G401 (cell line): Measurements from ENCODE around the gene VGLL4. TPM values are rescaled to one million over a fixed set of nuclear protein-coding genes. Genes with fewer than 3 reads are reported as not detected.
A peak's percentile ranks its signal among the peaks of the same experiment; 100 is the strongest.

ENCODE experiments used
- DNase-seq: peaks from one replicate; pipeline ENCODE4 v3.0.0-alpha.2; 2015; ENCODE audit warnings: low spot score
- in situ Hi-C: cut with HindIII; loops from 2 replicates; pipeline ENCODE4 v1.10.0; 2016; ENCODE audit warnings: low sequenced_read_pairs, mixed read lengths
- total RNA-seq: library from RNA; depleted of rRNA; stranded (reverse); fragments of >200 nt; shearing (Covaris generic); gene quantifications from 2 replicates; pipeline ENCODE4 v1.2.3, GENCODE V29; 2014

Gene VGLL4
- total RNA-seq, 1 experiment from 2014 or later = 84.7 TPM

DNA sequence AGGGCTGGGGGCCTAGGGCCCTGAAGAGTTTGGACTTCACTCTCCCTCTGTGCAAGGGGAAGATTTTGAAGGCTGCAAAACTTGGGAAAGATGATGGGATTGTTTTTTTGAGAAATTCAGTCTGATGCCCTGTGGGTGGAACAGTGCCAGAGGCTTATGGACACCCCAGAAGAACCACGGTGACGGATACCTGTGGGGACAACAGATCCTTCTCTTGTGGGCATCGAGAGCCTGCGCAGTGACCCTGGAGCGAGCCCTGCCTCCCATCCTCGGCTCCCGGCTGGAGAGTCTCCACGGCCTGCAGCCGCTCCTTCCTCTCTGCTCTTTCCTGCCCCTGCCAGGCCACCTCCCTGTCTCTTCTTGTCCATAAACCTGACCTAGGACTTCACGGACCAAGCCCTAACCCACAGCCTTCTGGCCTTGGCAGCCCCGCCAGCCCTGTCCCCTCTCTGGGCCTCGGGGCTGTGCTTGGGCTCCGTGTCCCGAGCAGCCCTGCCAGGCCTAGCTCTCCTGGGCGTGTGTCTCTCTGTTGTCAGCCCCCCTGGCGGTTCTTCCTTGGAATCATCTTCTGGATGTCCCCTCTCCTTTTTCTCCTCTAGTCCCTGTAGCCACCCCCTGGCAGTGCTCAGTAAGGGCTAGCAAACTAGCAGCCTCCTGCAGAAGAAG is 98.4 kb downstream of the VGLL4 start:
- in situ Hi-C loops = no loop called here

DNA sequence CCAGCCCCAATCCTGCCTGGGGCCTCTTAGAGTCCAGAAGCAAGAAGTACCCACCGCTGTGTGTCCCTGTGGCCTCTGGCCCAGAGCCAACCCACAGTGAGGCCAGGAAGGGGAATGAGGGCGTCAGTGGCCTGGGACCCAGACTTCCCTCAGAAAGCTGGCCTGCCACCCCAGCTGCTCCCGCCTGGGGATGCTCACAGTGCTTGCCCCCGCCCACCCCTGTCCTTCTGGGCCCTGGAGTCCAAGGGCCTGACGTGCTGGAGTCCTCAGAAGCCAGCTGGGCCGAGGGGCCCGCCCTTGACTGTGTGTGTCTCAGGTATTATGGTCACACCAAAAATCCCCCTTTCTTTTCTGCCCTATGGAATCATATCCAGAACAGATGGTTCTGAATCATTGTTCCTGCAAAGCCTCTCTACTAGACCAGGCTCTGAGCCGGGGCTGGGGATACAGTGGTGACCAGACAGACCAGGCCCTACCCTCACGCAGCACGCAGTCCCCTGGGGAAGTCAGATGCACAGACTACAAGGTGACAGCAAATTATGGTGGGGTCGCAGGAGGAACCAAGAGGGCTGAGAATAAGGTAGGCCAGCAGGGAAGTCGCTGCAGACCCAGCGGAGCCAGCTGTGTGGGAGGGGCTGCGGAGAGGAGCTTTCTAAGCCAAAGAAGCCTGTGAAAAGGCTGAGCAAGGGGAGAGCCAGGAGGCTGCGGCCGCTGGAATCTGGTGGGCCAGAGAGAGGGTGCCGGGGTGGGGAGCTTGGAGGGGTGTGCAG is 99.1 kb downstream of the VGLL4 start:
- no peak for DNase-seq

More for the DNA sequence above, 98.4 kb downstream of the VGLL4 start:
- DNase-seq = no peak

DNA sequence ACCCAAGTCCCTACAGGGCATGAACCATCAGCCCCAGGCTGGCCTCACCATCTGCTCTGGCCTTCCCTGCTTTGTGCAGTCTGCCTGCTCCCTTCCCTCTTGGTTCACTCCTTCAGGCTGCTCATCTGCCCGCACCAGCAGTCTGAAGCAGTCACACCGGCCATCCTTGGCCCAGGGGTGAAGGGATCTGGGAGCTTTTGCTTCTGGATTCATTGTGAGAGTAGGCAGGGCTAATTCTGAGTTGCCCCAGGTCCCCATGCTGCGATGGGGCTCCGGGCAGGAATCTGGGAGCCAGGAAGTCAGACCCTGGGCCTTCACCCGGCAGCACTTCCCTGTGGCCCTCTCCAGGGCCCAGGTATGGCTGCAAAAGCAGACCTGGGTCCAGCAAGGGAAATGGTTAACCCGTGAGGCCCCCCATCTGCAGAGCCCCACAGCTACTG is 99.7 kb downstream of the VGLL4 start:
- no peak for DNase-seq
- in situ Hi-C loops = no loop called here

More for the DNA sequence above, 99.1 kb downstream of the VGLL4 start:
- in situ Hi-C loops = no loop called here

GRCh38 chr3:11543141-11543947 is 100.4 kb downstream of the VGLL4 start:
- DNase-seq = no peak
- in situ Hi-C loops = no loop called here

GRCh38 chr3:11542551-11542950 is 101.2 kb downstream of the VGLL4 start:
- no peak for DNase-seq
- in situ Hi-C loops = no loop called here

DNA sequence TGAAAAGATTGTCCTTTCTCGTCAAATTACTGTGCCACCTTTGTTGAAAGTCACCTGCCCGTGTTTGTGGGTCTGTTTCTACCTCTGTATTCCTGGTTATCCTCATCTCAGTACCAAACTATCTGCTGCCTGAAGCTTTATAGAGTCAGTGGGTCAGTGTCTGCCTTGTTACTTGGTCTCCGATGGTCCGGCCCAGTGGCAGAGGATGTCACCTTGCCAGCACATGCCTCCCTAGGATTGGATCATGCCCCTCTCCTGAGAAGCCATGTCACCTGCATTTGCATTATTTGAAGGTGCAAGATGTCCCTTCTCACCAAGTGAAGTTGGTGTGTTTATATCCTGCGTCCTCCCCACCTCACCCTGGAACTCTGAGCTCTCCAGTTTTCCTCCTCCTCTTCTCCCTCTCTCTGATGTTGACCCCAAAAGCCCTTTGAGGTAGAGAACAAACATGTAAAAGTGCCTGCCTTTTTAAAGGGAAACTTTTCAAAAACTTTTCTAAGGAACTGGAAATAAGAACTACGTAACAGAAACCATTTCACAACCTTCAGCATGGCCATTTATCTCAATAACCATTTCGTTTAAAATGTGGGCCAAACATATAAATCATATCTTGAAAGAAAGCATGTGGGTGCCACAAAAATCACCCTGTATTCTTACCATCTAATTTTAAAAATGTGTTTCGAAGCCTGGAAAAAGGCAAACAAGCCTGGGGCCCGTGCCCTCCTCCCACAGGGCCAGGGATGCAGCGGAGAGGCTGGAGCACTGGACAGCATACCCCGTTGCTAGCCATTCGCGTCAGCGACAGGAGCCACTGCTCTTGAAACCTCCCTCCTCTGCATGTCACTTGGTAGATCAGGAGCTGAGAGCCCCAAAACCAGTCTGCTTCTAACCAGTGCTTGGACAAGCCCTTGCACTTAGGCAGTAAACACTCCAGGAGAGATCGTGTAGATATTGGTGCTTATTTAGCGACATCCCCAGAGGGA is 102.1 kb downstream of the VGLL4 start:
- in situ Hi-C loops = no loop called here
- DNase-seq = no peak

- in situ Hi-C loops = no loop called here
- no peak for DNase-seq
Measured at GRCh38 chr3:11539677-11540076, 104.0 kb downstream of the VGLL4 start.

GRCh38 chr3:11539218-11539617 is 104.5 kb downstream of the VGLL4 start:
- in situ Hi-C loops = no loop called here
- no peak for DNase-seq

DNA sequence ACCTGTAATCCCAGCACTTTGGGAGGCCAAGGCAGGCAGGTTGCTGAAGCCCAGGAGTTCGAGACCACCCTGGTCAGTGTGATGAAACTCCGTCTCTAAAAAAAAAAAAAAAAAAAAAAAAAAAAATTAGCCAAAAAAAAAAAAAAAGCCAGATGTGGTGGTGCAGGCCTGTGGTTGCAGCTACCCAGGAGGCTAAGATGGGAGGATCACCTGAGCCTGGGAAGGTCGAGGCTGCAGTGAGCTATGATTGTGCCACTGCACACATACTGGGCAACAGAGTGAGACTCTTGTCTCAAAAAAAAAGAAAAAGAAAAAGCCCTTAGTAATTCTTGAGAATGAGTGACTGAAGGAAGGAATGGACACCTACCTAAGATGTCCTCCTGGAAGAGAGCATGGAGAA is 105.1 kb downstream of the VGLL4 start:
- in situ Hi-C loops = no loop called here
- DNase-seq = no peak

GRCh38 chr3:11536936-11537612 is 106.6 kb downstream of the VGLL4 start:
- in situ Hi-C loops = no loop called here

DNA sequence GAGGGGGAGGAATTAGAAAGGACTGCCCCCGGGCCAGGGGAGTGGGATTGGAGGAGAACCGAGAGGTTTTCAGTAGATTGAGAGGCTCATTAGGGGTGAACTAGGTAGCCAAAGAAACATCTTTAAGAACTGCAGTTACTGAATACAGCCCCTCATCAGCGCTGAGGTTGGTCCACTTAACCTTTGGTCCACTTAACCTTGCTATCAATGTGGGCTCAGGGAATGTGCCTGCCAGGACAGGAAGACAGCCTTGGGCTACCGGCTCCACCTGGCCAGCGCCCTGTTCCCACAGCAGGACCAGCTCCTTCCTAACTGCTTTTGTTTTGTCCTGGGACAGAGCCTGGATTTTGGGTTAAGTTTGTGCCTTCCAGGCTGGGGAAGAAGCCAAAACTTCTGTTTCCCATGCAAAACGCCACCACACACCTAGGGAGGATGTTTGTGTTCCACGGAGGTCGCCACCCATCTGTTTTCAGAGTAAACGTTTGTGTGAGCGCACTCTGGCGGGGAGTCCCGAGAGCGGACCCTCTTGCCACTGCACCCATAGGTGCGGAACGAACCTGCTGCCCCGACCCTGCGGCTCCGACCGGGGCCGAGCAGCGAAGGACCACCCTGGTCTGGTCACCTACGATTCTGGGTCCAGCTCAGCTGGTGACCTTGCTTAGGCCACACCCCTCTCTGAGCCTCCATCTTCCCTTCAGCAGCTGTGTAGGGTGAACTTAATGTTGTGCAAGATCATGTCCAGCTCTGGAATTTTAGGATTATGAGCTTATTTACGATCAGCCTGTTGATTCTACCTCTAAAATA is 107.4 kb downstream of the VGLL4 start:
- in situ Hi-C loops = no loop called here
- DNase-seq = no peak

More at GRCh38 chr3:11536936-11537612, 106.6 kb downstream of the VGLL4 start:
- DNase-seq = no peak

DNA sequence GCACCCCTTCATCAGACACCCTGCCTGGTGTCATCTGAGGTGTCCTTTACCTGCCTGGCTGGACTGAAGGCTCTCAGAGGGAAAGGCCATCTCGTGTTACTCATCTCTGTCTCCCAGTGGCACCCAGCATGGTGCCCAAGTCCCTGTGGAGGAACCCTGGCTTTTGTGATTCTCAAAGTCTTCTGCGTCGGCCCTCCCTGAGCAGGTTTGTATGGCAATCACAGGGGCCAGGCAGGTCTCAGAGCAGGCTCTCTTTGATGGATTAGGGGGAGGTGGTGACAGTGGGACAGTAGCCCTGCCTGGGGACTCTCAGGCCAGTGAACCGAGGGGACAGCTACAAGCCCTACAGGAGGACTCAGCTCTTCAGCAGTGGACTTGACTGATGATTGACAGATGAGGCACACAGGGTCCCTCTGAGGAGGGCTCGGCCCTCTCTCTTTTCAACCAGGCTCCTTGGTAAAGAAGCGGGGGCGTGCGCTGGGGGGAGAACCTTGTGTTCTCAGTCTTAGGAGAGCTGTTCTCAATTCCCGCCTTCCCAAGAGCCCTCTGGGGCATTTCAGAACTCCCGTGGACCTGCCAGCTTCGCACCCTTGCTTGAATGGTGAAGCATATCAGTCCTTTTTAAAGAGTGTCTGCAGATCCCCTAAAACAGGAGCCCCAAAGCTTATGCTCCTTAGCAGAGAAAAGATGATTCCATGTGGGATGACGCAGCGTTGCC is 108.3 kb downstream of the VGLL4 start:
- in situ Hi-C loops = no loop called here
- DNase-seq = no peak

DNA sequence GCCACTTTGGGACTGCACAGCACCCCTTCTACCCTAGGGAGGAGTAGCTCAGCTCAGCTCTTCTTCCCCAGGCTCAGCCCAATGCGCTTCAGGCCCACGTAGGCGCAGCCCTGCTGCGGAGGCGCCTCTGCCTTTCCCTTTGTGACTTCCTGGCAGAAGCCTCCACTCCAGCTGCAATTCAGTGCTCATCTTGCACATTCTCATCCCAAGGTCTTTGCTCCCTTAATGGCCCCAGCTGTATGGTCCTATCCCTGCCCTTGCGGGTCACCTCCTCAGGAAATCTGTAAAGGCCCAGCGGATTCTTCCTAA is 109.0 kb downstream of the VGLL4 start:
- in situ Hi-C loops = no loop called here
- DNase-seq = no peak

- DNase-seq = peak; percentile 85
Measured at GRCh38 chr3:11534011-11534792, 109.5 kb downstream of the VGLL4 start.

GRCh38 chr3:11532931-11533391 is 110.8 kb downstream of the VGLL4 start:
- in situ Hi-C loops = no loop called here
- no peak for DNase-seq

More at GRCh38 chr3:11534011-11534792, 109.5 kb downstream of the VGLL4 start:
- in situ Hi-C loops = no loop called here

DNA sequence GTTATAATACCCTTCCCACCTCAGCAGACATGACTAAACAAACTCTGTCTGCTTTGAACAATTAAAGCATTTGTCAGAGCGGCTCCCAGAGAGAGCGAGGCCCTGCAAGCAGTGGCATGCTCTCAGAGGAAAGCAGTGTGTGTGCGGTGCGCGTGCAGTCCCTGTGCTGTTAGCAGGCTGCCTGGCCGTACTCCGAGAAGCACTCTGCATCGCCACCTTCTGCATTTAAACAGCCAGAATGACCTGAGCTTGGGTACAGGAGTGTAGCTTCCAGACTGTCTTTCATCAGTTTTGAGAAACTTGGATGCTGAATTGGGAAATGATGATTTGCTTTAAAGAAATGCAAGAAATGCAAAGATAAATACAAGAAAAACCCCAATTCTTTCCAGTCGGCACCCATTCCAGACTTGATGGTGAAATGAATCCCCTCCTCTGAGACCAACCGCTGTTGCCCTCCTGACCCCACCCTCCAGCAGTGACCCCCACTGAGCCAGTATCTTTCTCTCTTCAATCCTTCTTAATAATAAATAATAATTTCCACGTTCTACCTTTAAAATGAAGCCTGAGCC is 113.5 kb downstream of the VGLL4 start:
- in situ Hi-C loops = no loop called here
- DNase-seq = no peak
